Duodenal mucosa (tissue), 2 donors: Measurements from ENCODE around the gene MUC21.

Experiments used
- H3K27ac ChIP-seq: one replicate; pipeline ENCODE4 v1.7.0; 2013; ENCODE audit warnings: low read depth, low read length
- H3K27me3 ChIP-seq, 2 donors: one replicate each; pipeline ENCODE4 v1.7.0; 2013; ENCODE audit warnings: low read length in 2 of 2, control low read depth in 1 of 2; ENCODE audit not compliant: insufficient read depth in 2 of 2, control insufficient read depth in 1 of 2
- H3K36me3 ChIP-seq, 2 donors: one replicate each; pipeline ENCODE4 v1.7.0; 2013; ENCODE audit warnings: low read length in 2 of 2, control low read depth in 1 of 2; ENCODE audit not compliant: insufficient read depth in 2 of 2, control insufficient read depth in 1 of 2
- H3K4me1 ChIP-seq, 2 donors: one replicate each; pipeline ENCODE4 v1.7.0; 2013; ENCODE audit warnings: low read length in 2 of 2, control low read depth in 1 of 2; ENCODE audit not compliant: insufficient read depth in 2 of 2, control insufficient read depth in 1 of 2
- H3K4me3 ChIP-seq, 2 donors: one replicate each; pipeline ENCODE4 v1.7.0; 2013; ENCODE audit warnings: low read length in 2 of 2, low read depth in 1 of 2
- H3K9ac ChIP-seq, 2 donors: one replicate each; pipeline ENCODE4 v1.7.0; 2013; ENCODE audit warnings: low read length in 2 of 2, low read depth in 1 of 2
- H3K9me3 ChIP-seq, 2 donors: one replicate each; pipeline ENCODE4 v1.7.0; 2013; ENCODE audit warnings: low read length in 2 of 2, control low read depth in 1 of 2; ENCODE audit not compliant: control insufficient read depth in 1 of 2

Gene MUC21

GRCh38 chr6:30983439-30983838, at the start of gene MUC21:
TSS of gene MUC21 (plus strand) at chr6:30983718. CDS start at chr6:30983959, 241 bp downstream.
- H3K4me1 ChIP-seq = peaks cover 5 to 8% of the 10 kb centered on the region in 2 donors
- H3K27ac ChIP-seq = no peak within 1 kb of the TSS
- no peaks in the 10 kb centered on the region for H3K9me3 ChIP-seq
- H3K27me3 ChIP-seq = peaks cover under 1 to 6% of the 10 kb centered on the region in 2 donors
- H3K9ac ChIP-seq = no peak within 1 kb of the TSS
- H3K36me3 ChIP-seq = no peaks in the 10 kb centered on the region
- H3K4me3 ChIP-seq = peak within 1 kb of the TSS in 1 of 2 donors; percentile 4

GRCh38 chr6:30935018-30935417, 48.5 kb upstream of the MUC21 start:
- Histone ChIP-seq H3K4me1 (peaks cover 7 to 15% of the 10 kb centered on the region in 2 donors), H3K4me3 (no peak overlapping the region)

DNA sequence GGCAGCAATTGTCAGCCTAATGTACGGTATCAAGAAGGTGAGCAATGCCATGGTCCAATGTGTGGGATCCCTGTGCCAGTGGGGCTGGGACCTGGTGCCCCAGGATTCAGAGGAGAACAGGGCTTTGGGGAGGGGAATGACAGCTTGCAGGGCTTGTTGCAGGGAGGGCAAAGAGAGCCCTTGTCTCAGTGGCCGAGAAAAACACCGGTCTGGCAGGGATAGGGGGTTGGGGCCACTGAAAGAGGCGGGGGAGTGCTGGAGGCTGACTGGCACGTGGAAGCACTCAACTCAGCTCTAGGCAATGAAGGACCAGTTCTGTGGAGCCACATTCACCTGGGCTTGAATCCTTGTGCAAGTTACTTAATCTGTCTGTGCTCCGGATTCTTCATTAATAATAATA, 46.3 kb upstream of the MUC21 start:
- no peaks in the 10 kb centered on the region for H3K9me3 ChIP-seq
- H3K36me3 ChIP-seq = no peaks in the 10 kb centered on the region
- no peak overlapping the region for H3K27ac ChIP-seq
- H3K4me3 ChIP-seq = no peak overlapping the region
- peaks cover 3 to 4% of the 10 kb centered on the region in 2 donors for H3K27me3 ChIP-seq
- H3K4me1 ChIP-seq = peaks cover 9 to 17% of the 10 kb centered on the region in 2 donors
- no peak overlapping the region for H3K9ac ChIP-seq

More at GRCh38 chr6:30935018-30935417, 48.5 kb upstream of the MUC21 start:
- Histone ChIP-seq H3K36me3 (no peaks in the 10 kb centered on the region), H3K9ac (no peak overlapping the region), H3K27ac (no peak overlapping the region), H3K9me3 (no peaks in the 10 kb centered on the region), H3K27me3 (no peaks in the 10 kb centered on the region)

DNA sequence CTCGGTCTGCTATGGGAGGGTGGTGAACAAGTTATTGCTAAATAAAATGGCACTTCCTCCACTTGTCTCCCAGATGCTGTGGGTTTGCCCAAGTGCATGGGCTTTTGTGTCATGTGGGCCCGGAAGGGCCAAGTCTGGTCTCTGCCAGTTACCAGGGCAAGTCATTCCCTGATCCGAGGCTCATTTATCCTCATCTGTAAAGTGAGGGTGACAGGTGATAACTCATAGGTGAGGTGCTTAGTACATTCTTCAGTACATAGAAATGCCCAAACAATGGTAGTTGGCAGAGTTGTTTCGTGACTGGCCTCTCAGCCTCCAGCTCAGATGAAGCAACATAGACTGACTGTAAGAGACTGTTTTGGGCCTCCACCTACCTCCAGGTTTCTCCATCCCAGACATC, 44.8 kb upstream of the MUC21 start:
- Histone ChIP-seq H3K4me1 (peaks cover 8 to 17% of the 10 kb centered on the region in 2 donors), H3K4me3 (no peak overlapping the region), H3K36me3 (no peaks in the 10 kb centered on the region), H3K9me3 (no peaks in the 10 kb centered on the region), H3K9ac (no peak overlapping the region), H3K27ac (no peak overlapping the region), H3K27me3 (peaks cover 3 to 13% of the 10 kb centered on the region in 2 donors)

DNA sequence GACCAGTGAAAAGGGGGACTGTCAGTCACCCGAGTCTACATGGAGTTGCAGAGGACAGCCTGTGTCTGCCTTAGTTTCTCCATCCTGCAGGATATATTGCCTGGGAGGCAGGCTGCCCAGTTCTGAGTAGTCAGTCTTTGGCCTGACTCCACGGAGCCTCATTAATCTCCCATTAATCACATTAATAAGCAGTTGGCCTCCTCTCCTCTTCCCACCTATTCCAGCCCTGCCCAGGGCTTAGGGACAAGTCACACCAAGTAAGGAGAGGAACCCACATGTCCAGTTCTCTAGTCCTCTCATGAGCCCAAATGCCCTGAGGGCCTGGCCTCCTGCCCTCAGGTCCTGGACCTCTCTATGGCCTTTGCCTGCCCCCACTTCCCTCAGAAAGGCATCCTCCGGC, 44.0 kb upstream of the MUC21 start:
- no peaks in the 10 kb centered on the region for H3K36me3 ChIP-seq
- no peak overlapping the region for H3K27ac ChIP-seq
- no peak overlapping the region for H3K9ac ChIP-seq

GRCh38 chr6:30940361-30940986, 43.0 kb upstream of the MUC21 start, which contains the start of gene MUCL3:
TSS of gene MUCL3 (plus strand) at chr6:30940973. CDS start at chr6:30941000, 27 bp downstream.
- no peaks in the 10 kb centered on the region for H3K36me3 ChIP-seq
- H3K9ac ChIP-seq = no peak within 1 kb of the TSS
- H3K9me3 ChIP-seq = no peaks in the 10 kb centered on the region
- H3K4me1 ChIP-seq = peaks cover 8 to 17% of the 10 kb centered on the region in 2 donors
- peaks cover 3 to 13% of the 10 kb centered on the region in 2 donors for H3K27me3 ChIP-seq
- H3K27ac ChIP-seq = no peak within 1 kb of the TSS
- H3K4me3 ChIP-seq = no peak within 1 kb of the TSS

More for the DNA sequence above, 44.0 kb upstream of the MUC21 start:
- Histone ChIP-seq H3K4me3 (no peak overlapping the region), H3K4me1 (peaks cover 8 to 17% of the 10 kb centered on the region in 2 donors), H3K9me3 (no peaks in the 10 kb centered on the region), H3K27me3 (peaks cover 3 to 13% of the 10 kb centered on the region in 2 donors)

GRCh38 chr6:30942338-30943060, 41.0 kb upstream of the MUC21 start:
- no peak overlapping the region for H3K27ac ChIP-seq
- H3K4me3 ChIP-seq = no peak overlapping the region
- H3K36me3 ChIP-seq = no peaks in the 10 kb centered on the region
- H3K9me3 ChIP-seq = no peaks in the 10 kb centered on the region
- H3K9ac ChIP-seq = no peak overlapping the region
- H3K4me1 ChIP-seq = peaks cover 8 to 17% of the 10 kb centered on the region in 2 donors
- H3K27me3 ChIP-seq = peaks cover 7 to 13% of the 10 kb centered on the region in 2 donors

GRCh38 chr6:30944051-30944450, 39.5 kb upstream of the MUC21 start:
- Histone ChIP-seq H3K27me3 (peaks cover 7 to 13% of the 10 kb centered on the region in 2 donors), H3K27ac (no peak overlapping the region), H3K9ac (no peak overlapping the region), H3K36me3 (no peaks in the 10 kb centered on the region), H3K4me1 (peaks cover 8 to 21% of the 10 kb centered on the region in 2 donors), H3K4me3 (no peak overlapping the region), H3K9me3 (no peaks in the 10 kb centered on the region)

DNA sequence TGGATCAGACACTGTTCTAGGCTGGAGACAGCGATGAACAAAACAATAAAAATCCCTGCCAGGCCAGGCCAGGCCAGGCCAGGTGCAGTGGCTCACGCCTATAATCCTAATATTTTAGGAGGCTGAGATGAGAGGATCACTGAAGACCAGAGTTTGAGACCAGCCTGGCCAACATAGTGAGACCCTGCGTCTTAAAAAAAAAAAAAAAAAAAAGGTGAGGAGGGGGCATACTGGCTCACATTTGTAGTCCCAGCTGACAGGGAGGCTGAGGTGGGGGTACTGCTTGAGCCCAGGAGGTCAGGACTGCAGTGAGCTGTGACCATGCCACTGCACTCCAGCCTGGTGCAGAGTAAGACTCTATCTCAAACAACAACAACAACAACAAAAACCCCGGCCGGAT, 38.2 kb upstream of the MUC21 start:
- no peaks in the 10 kb centered on the region for H3K36me3 ChIP-seq
- no peak overlapping the region for H3K4me3 ChIP-seq
- no peak overlapping the region for H3K9ac ChIP-seq
- no peak overlapping the region for H3K27ac ChIP-seq
- peaks cover 8 to 11% of the 10 kb centered on the region in 2 donors for H3K4me1 ChIP-seq
- H3K9me3 ChIP-seq = no peaks in the 10 kb centered on the region
- peaks cover 7 to 13% of the 10 kb centered on the region in 2 donors for H3K27me3 ChIP-seq

DNA sequence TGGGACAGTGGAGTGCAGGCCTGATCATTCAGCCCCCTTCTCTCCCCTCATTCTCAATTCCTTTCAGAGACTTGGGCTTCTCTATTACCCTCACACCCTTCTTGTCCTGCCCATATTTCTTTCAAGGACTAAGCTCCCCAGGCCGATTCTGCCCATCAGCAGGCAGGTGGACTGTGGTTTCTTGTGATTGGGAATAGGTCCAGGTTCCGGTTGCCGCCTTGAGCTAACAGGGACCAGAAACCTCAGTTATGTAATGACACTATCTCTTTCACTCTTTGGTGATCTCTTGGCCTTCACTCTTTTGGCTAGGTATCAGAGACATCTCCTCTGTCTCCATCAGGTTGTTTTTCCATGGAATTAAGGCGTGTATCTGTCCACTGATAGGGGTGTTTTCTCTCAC, 36.3 kb upstream of the MUC21 start:
- no peaks in the 10 kb centered on the region for H3K36me3 ChIP-seq
- H3K27ac ChIP-seq = no peak overlapping the region
- peaks cover 9 to 11% of the 10 kb centered on the region in 2 donors for H3K27me3 ChIP-seq
- H3K4me3 ChIP-seq = no peak overlapping the region
- H3K9ac ChIP-seq = no peak overlapping the region
- no peaks in the 10 kb centered on the region for H3K9me3 ChIP-seq
- peaks cover 5 to 7% of the 10 kb centered on the region in 2 donors for H3K4me1 ChIP-seq
